Caco-2 (cell line): ENCODE measurements around the gene ARMS2. TPM values are rescaled to one million over a fixed set of nuclear protein-coding genes. Genes with fewer than 3 reads are reported as not detected.

ENCODE experiments used
- BruUV-seq: library from RNA; stranded (reverse); fragments of 400-500 nt; replicated peaks from 2 replicates; lab custom pipeline; 2021; lab: Mats Ljungman, UMichigan
- CTCF ChIA-PET: fragments of 300-600 bp; sonication (Branson Sonifier 250); formaldehyde crosslinking; loops from one replicate; lab custom pipeline; 2022; ENCODE audit warnings: antibody characterized with exemption; lab: Charles Lee
- POLR2A ChIA-PET: fragments of 300-600 bp; sonication (Branson Sonifier 250); formaldehyde crosslinking; loops from one replicate; lab custom pipeline; 2022; ENCODE audit warnings: antibody characterized with exemption; lab: Charles Lee
- DNase-seq, 2 experiments: peaks; one replicate each; pipeline versions ENCODE4 v3.0.0 to v3.0.0-alpha.2; 2020 to 2022
- H3K27me3 ChIP-seq: replicated peaks from 2 replicates; pipeline ENCODE4 v1.6.0; 2011; ENCODE audit warnings: low read length; ENCODE audit not compliant: control insufficient read depth, insufficient read depth
- H3K36me3 ChIP-seq: 2 replicates; pipeline ENCODE4 v1.5.1; 2011; ENCODE audit warnings: low read length; ENCODE audit not compliant: control insufficient read depth, insufficient read depth
- H3K4me1 ChIP-seq: fragments of 250-450 bp; sonication (Bioruptor Pico); 2 replicates; pipeline ENCODE4 v1.5.1; 2020; ENCODE audit warnings: mild to moderate bottlenecking
- H3K4me3 ChIP-seq: 2 replicates; pipeline ENCODE4 v1.5.1; 2011; ENCODE audit warnings: low read depth, mild to moderate bottlenecking, control low read depth, low read length
- H3K9me3 ChIP-seq: fragments of 250-450 bp; sonication (Bioruptor Pico); 2 replicates; pipeline ENCODE4 v1.5.1; 2020; ENCODE audit warnings: mild to moderate bottlenecking, moderate library complexity
- H3K27ac Mint-ChIP-seq: one replicate; pipeline ENCODE4 v1.8.0; 2022; ENCODE audit warnings: mixed read lengths; ENCODE audit not compliant: unreplicated experiment
- H3K27me3 Mint-ChIP-seq: one replicate; pipeline ENCODE4 v1.8.0; 2022; ENCODE audit warnings: mixed read lengths; ENCODE audit not compliant: insufficient read depth, unreplicated experiment
- H3K36me3 Mint-ChIP-seq: one replicate; pipeline ENCODE4 v1.8.0; 2022; ENCODE audit warnings: mild to moderate bottlenecking, mixed read lengths; ENCODE audit not compliant: insufficient read depth, unreplicated experiment
- H3K4me1 Mint-ChIP-seq: one replicate; pipeline ENCODE4 v1.8.0; 2022; ENCODE audit warnings: low read depth, mixed read lengths; ENCODE audit not compliant: unreplicated experiment
- H3K4me3 Mint-ChIP-seq: one replicate; pipeline ENCODE4 v1.8.0; 2022; ENCODE audit warnings: mild to moderate bottlenecking, moderate library complexity, mixed read lengths; ENCODE audit not compliant: unreplicated experiment
- H3K9me3 Mint-ChIP-seq: one replicate; pipeline ENCODE4 v1.8.0; 2022; ENCODE audit warnings: mixed read lengths; ENCODE audit not compliant: unreplicated experiment
- intact Hi-C: fragments of 100-400 bp; cut with micrococcal nuclease; formaldehyde crosslinking; loops from one replicate; pipeline ENCODE4 v1.10.0; 2022; ENCODE audit not compliant: unreplicated experiment
- total RNA-seq: library from RNA; stranded (reverse); gene quantifications from 2 replicates; pipeline ENCODE4 v1.2.3, GENCODE V29; 2022
- TF ChIP-seq, protein P1 (sequence below), 2 experiments: fragments of 200-600 bp in 1 of 2; IDR thresholded peaks; 1 replicate in 1 of 2; 2 replicates in 1 of 2; pipeline versions ENCODE4 v1.5.1 to v1.8.0; 2011 to 2022; ENCODE audit warnings: antibody characterized with exemption in 1 of 2, control low read depth in 1 of 2, inconsistent platforms in 1 of 2, low read depth in 1 of 2, low read length in 1 of 2, mild to moderate bottlenecking in 1 of 2, moderate library complexity in 1 of 2; ENCODE audit not compliant: insufficient read depth in 1 of 2, severe bottlenecking in 1 of 2, unreplicated experiment in 1 of 2

Gene ARMS2
- total RNA-seq, 1 experiment from 2014 or later, result not detected

DNA sequence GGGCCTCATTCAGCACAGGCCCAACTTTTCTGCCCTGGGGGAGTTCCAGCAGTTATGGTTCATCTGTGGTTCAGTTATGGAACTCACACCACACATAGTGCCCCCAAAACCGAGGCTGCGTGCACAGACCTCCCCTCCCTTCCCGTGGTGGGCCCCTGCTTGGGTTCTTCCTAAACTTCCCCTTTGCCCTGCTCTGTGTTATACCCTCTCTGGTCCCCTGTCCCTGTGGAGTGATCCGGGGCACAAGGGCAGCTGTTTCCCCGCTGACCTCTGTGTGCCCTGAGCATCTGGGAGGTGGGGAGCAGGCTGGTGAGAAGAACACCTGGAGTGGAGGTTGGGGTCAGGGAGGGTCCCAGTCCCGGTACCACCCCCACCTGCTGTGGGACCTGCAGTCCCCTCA is 46.3 kb downstream of the ARMS2 start:
- Mint-ChIP-seq H3K27ac (no peak overlapping the region), H3K9me3 (no peaks in the 10 kb centered on the region), H3K36me3 (no peaks in the 10 kb centered on the region), H3K4me3 (no peak overlapping the region), H3K4me1 (no peaks in the 10 kb centered on the region), H3K27me3 (peaks cover 2% of the 10 kb centered on the region)
- no TSS peak for BruUV-seq
- TF ChIP-seq, protein P1, sequence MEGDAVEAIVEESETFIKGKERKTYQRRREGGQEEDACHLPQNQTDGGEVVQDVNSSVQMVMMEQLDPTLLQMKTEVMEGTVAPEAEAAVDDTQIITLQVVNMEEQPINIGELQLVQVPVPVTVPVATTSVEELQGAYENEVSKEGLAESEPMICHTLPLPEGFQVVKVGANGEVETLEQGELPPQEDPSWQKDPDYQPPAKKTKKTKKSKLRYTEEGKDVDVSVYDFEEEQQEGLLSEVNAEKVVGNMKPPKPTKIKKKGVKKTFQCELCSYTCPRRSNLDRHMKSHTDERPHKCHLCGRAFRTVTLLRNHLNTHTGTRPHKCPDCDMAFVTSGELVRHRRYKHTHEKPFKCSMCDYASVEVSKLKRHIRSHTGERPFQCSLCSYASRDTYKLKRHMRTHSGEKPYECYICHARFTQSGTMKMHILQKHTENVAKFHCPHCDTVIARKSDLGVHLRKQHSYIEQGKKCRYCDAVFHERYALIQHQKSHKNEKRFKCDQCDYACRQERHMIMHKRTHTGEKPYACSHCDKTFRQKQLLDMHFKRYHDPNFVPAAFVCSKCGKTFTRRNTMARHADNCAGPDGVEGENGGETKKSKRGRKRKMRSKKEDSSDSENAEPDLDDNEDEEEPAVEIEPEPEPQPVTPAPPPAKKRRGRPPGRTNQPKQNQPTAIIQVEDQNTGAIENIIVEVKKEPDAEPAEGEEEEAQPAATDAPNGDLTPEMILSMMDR (IDR thresholded peaks at IDR 0.05; ENCODE audit: insufficient read depth in 1 of 2, low read depth in 1 of 2, low read length in 1 of 2, severe bottlenecking in 1 of 2, unreplicated experiment in 1 of 2), result no peak
- ChIA-PET POLR2A (no interaction called here), CTCF (no interaction called here)
- no peaks in the 10 kb centered on the region for H3K4me1 ChIP-seq
- intact Hi-C loops, result no loop called here
- no peak for DNase-seq
- H3K27me3 ChIP-seq, result no peaks in the 10 kb centered on the region
- H3K36me3 ChIP-seq, result no peaks in the 10 kb centered on the region
- no peak overlapping the region for H3K4me3 ChIP-seq
- H3K9me3 ChIP-seq, result no peaks in the 10 kb centered on the region

DNA sequence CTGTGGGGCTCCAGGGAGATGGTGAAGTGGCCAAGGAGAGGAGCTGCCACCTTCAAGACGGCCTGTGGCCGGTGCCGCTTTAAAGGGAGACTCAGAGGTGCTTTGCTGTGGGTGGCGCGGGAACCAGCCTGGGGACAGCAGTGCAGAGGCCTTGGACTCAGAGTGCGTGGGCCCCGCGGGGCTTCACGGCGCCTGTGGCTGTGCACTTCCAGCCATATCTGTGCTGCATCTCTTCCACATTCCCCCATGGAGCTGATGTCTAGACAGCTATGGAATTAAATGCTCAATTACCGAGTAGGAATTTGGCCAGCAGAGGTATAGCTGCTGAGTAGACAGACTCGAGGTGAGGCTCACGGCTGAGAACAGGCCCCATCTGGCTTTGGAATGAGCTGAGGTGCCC is 48.6 kb downstream of the ARMS2 start:
- Histone ChIP-seq H3K36me3 (no peaks in the 10 kb centered on the region), H3K4me1 (no peaks in the 10 kb centered on the region), H3K9me3 (no peaks in the 10 kb centered on the region), H3K4me3 (no peak overlapping the region), H3K27me3 (no peaks in the 10 kb centered on the region)
- Mint-ChIP-seq H3K4me3 (no peak overlapping the region), H3K36me3 (no peaks in the 10 kb centered on the region), H3K4me1 (no peaks in the 10 kb centered on the region), H3K27ac (no peak overlapping the region), H3K27me3 (peaks cover 2% of the 10 kb centered on the region), H3K9me3 (no peaks in the 10 kb centered on the region)
- intact Hi-C loops, result no loop called here
- no peak for DNase-seq
- POLR2A ChIA-PET, result no interaction called here
- CTCF ChIA-PET, result no interaction called here
- BruUV-seq, result no TSS peak
- TF ChIP-seq, protein P1 (IDR thresholded peaks at IDR 0.05; ENCODE audit: insufficient read depth in 1 of 2, low read depth in 1 of 2, low read length in 1 of 2, severe bottlenecking in 1 of 2, unreplicated experiment in 1 of 2), result no peak

DNA sequence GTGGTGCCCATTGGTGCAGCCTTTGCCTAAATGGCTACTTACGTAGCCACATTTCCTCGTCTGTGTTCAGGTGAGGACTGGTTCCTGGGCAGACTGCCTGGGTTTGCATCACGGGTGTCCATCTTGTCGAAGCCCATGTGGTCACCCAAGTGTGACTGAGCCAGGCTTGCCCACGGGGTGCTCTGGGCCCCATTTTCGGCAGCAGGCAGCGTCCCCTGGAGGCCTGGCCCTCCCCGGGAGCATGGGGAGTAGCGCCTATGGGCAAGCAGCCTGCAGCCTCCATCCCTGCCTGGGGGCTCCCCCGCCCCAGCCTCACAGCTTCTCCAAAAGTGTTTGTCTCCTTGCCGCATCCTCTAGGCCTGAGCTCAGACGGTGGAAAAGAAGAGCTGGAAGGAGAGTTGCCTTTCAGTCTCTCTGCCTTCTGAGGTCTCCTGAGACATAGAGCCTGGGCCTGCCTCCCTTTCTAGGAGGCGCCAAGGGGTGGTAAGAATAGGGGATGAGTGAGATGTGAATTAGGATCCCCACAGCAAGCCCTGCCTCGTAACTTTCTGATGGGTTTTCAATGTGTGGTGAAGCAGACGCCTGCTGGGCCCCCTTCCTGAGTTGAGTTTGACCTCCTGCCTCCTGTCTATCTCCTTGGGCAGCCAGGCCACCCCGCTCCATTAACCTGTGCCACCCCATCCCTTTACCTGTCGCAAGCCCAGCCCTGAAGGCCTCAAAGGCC is 49.6 kb downstream of the ARMS2 start:
- H3K36me3 ChIP-seq, result no peaks in the 10 kb centered on the region
- no peaks in the 10 kb centered on the region for H3K27me3 ChIP-seq
- H3K36me3 Mint-ChIP-seq, result no peaks in the 10 kb centered on the region
- H3K4me1 Mint-ChIP-seq, result no peaks in the 10 kb centered on the region
- DNase-seq, result no peak
- ChIA-PET CTCF (no interaction called here), POLR2A (no interaction called here)
- no TSS peak for BruUV-seq
- H3K4me3 Mint-ChIP-seq, result no peak overlapping the region
- intact Hi-C loops, result no loop called here
- no peak overlapping the region for H3K4me3 ChIP-seq
- H3K9me3 ChIP-seq, result no peaks in the 10 kb centered on the region
- H3K4me1 ChIP-seq, result no peaks in the 10 kb centered on the region
- no peaks in the 10 kb centered on the region for H3K9me3 Mint-ChIP-seq
- TF ChIP-seq, protein P1 (IDR thresholded peaks at IDR 0.05; ENCODE audit: insufficient read depth in 1 of 2, low read depth in 1 of 2, low read length in 1 of 2, severe bottlenecking in 1 of 2, unreplicated experiment in 1 of 2), result no peak
- H3K27ac Mint-ChIP-seq, result no peak overlapping the region
- no peaks in the 10 kb centered on the region for H3K27me3 Mint-ChIP-seq
